HepG2 (cell line): ENCODE data around the gene TBC1D12. TPM values are rescaled to one million over a fixed set of nuclear protein-coding genes. Genes with fewer than 3 reads are reported as not detected.
A peak's percentile ranks its signal among the peaks of the same experiment; 100 is the strongest.

ENCODE experiments used
- DZIP1 ChIP-seq: sonication (generic); formaldehyde crosslinking; IDR thresholded peaks from 2 replicates; pipeline ENCODE4 v1.5.0; 2020; ENCODE audit warnings: mild to moderate bottlenecking, missing genetic modification reagents
- GMEB1 ChIP-seq: sonication (generic); formaldehyde crosslinking; IDR thresholded peaks from 2 replicates; pipeline ENCODE4 v1.5.1; 2020; ENCODE audit warnings: missing genetic modification reagents, mild to moderate bottlenecking, borderline replicate concordance
- HIC2 ChIP-seq: sonication (generic); formaldehyde crosslinking; IDR thresholded peaks from 2 replicates; pipeline ENCODE4 v1.9.0; 2022; ENCODE audit warnings: low read depth, missing genetic modification reagents
- HINFP ChIP-seq: sonication (generic); formaldehyde crosslinking; IDR thresholded peaks from 2 replicates; pipeline ENCODE4 v1.4.0; 2020; ENCODE audit warnings: low read depth, mild to moderate bottlenecking, missing genetic modification reagents
- KDM5B ChIP-seq: sonication (generic); formaldehyde crosslinking; IDR thresholded peaks from 2 replicates; pipeline ENCODE4 v1.4.0; 2020; ENCODE audit warnings: missing genetic modification reagents, mild to moderate bottlenecking, borderline replicate concordance
- MLXIP ChIP-seq: sonication (generic); formaldehyde crosslinking; IDR thresholded peaks from 2 replicates; pipeline ENCODE4 v1.9.0; 2021; ENCODE audit warnings: missing genetic modification reagents, borderline replicate concordance
- PBX2 ChIP-seq: IDR thresholded peaks from 2 replicates; pipeline ENCODE4 v1.6.1; 2016; ENCODE audit warnings: control low read depth
- RBM39 ChIP-seq: fragments of 200-400 bp; formaldehyde crosslinking; IDR thresholded peaks from one replicate; pipeline ENCODE4 v1.6.1; 2018; ENCODE audit warnings: antibody characterized with exemption, mild to moderate bottlenecking, low read depth, low read length; ENCODE audit not compliant: poor library complexity, severe bottlenecking
- SKI ChIP-seq: fragments of 450-650 bp; IDR thresholded peaks from one replicate; pipeline ENCODE4 v1.6.1; 2018; ENCODE audit warnings: mild to moderate bottlenecking; ENCODE audit not compliant: partially characterized antibody
- TGIF2 ChIP-seq: IDR thresholded peaks from 2 replicates; pipeline ENCODE4 v1.6.1; 2016; ENCODE audit warnings: control low read depth, missing compliant biosample characterization
- ZGPAT ChIP-seq: IDR thresholded peaks from 2 replicates; pipeline ENCODE4 v1.6.1; 2016; ENCODE audit warnings: mild to moderate bottlenecking
- polyA plus RNA-seq, 8 experiments: library from polyadenylated mRNA; depleted of rRNA in 3 of 8; stranded (reverse) in 7 of 8; unstranded in 1 of 8; fragments of >200 nt; fragmentation: Illumina TruSeq in 4 of 8; extraction: Trizol in 4 of 8; gene quantifications; 2 replicates each; pipeline versions ENCODE4 v1.2.1 to v1.2.3, GENCODE V29; 2011 to 2016; ENCODE audit warnings: low read depth in 4 of 8, missing spikeins in 1 of 8, mixed read lengths in 1 of 8; ENCODE audit not compliant: insufficient read depth in 1 of 8
- total RNA-seq, 5 experiments: library from RNA; depleted of rRNA; stranded (reverse); fragments of >200 nt; fragmentation: Illumina TruSeq; extraction: Trizol; gene quantifications; 2 replicates each; pipeline ENCODE4 v1.2.3, GENCODE V29; 2016; ENCODE audit warnings: low read depth in 1 of 5

The TBC1D12 gene
- total and polyA plus RNA-seq, 2 of the 13 experiments (the other 11 are each of a cell fraction or from before 2014, with no cell fraction given): 5.7 to 6.2 TPM

GRCh38 chr10:94402204-94402842, at the start of gene TBC1D12 (continued):
- TF ChIP-seq HIC2 (CRISPR knock-in tag): no peak
- TF ChIP-seq PBX2: peak; percentile 83
- TF ChIP-seq HINFP (CRISPR knock-in tag): no peak
- TF ChIP-seq TGIF2 (CRISPR knock-in tag): peak; percentile 37; the same call in 1 of the 2 replicates
- no peak for TF ChIP-seq MLXIP (CRISPR knock-in tag)
- TF ChIP-seq RBM39: no peak
- TF ChIP-seq SKI: no peak
- peak; percentile 26; the same call in 1 of the 2 replicates for TF ChIP-seq GMEB1 (CRISPR knock-in tag)
- TF ChIP-seq ZGPAT: peak; percentile 73
- TF ChIP-seq DZIP1: 0 out of 2 replicates have a peak, but pooled peaks have one; percentile 46
- TF ChIP-seq KDM5B (CRISPR knock-in tag): peak; percentile 74; the same call in 1 of the 2 replicates
